Lung (tissue), 12 donors: ENCODE data around the gene SNX9. TPM values are rescaled to one million over a fixed set of nuclear protein-coding genes. Genes with fewer than 3 reads are reported as not detected.
"Not testable (repeated sequence)": the region's sequence is repeated elsewhere in the genome, so short reads cannot be mapped to it uniquely, and the experiment has no call there.

Source experiments
- ATAC-seq: fragments of 200-7000 bp; cut with Tn5 transposase; one replicate; pipeline ENCODE4 v1.9.1; 2020; ENCODE audit warnings: moderate number of reproducible peaks; ENCODE audit not compliant: insufficient read depth, low FRiP score
- DNase-seq, 3 donors: peaks; one replicate each; pipeline ENCODE4 v3.0.0-alpha.2; 2013 to 2017
- H3K27ac ChIP-seq, 2 donors: one replicate each; pipeline ENCODE4 v1.5.1; 2013; ENCODE audit warnings: mild to moderate bottlenecking in 2 of 2, moderate library complexity in 2 of 2, control low read depth in 1 of 2, inconsistent platforms in 1 of 2, low read depth in 1 of 2, low read length in 1 of 2
- H3K27me3 ChIP-seq, 3 donors: one replicate each; pipeline ENCODE4 v1.5.1; 2013; ENCODE audit warnings: low read length in 2 of 3; ENCODE audit not compliant: control insufficient read depth in 3 of 3, insufficient read depth in 3 of 3
- H3K36me3 ChIP-seq, 4 donors: one replicate each; pipeline ENCODE4 v1.5.1; 2013; ENCODE audit warnings: low read length in 4 of 4, mild to moderate bottlenecking in 1 of 4, moderate library complexity in 1 of 4; ENCODE audit not compliant: control insufficient read depth in 4 of 4, insufficient read depth in 4 of 4
- H3K4me1 ChIP-seq, 5 donors: one replicate each; pipeline ENCODE4 v1.5.1; 2013; ENCODE audit warnings: low read length in 5 of 5, mild to moderate bottlenecking in 2 of 5, moderate library complexity in 1 of 5; ENCODE audit not compliant: control insufficient read depth in 5 of 5, insufficient read depth in 5 of 5
- H3K4me3 ChIP-seq: one replicate; pipeline ENCODE4 v1.5.1; 2013; ENCODE audit warnings: mild to moderate bottlenecking, control low read depth, moderate library complexity
- H3K9ac ChIP-seq, 2 donors: one replicate each; pipeline ENCODE4 v1.5.1; 2013; ENCODE audit warnings: low read length in 2 of 2, control low read depth in 1 of 2; ENCODE audit not compliant: insufficient read depth in 1 of 2
- H3K9me3 ChIP-seq, 4 donors: one replicate each; pipeline ENCODE4 v1.5.1; 2013; ENCODE audit warnings: low read length in 3 of 4, mild to moderate bottlenecking in 1 of 4, moderate library complexity in 1 of 4; ENCODE audit not compliant: control insufficient read depth in 4 of 4, insufficient read depth in 3 of 4
- CTCF ChIP-seq: IDR thresholded peaks from 2 replicates; pipeline ENCODE4 v1.5.1; 2012; ENCODE audit warnings: mild to moderate bottlenecking; ENCODE audit errors: control extremely low read depth, extremely low read depth
- WGBS, 2 donors: extraction: QIAGEN DNeasy Blood & Tissue Kit; methylation state at CpG; one replicate each; pipeline ENCODE4 v1.1.7; 2013; 5-methylcytosine and 5-hydroxymethylcytosine counted together
- polyA plus RNA-seq, 2 donors: library from polyadenylated mRNA; stranded (reverse); fragments of 200-250 nt; gene quantifications; one replicate each; pipeline ENCODE4 v1.2.1, GENCODE V29; 2013
- total RNA-seq, 2 donors: library from RNA; depleted of rRNA in 1 of 2; stranded (reverse); fragments of >200 nt in 1 of 2; gene quantifications; one replicate each; pipeline ENCODE4 v1.2.1, GENCODE V29; 2014 to 2021
- donor health status: control.
- donor health status: control.
- donor health status: Bipolar disorder and iron deficiency.
- donor health status: healthy.
- donor health status: DM: yes; HTN: yes; CAD: no.

The SNX9 gene
- total and polyA plus RNA-seq, 4 donors = 13.8 to 35.0 (median 23.8) TPM

- Histone ChIP-seq H3K9ac (no peak overlapping the region), H3K27ac (no peak overlapping the region), H3K36me3 (peaks cover 25 to 55% (median 41%) of the 10 kb centered on the region in 4 donors), H3K4me3 (no peak overlapping the region), H3K4me1 (no peaks in the 10 kb centered on the region), H3K9me3 (no peaks in the 10 kb centered on the region), H3K27me3 (no peaks in the 10 kb centered on the region)
- WGBS, 2 donors = 85 to 89% methylated on average over 3 of the region's 3 CpGs
- DNase-seq (no peak), ATAC-seq (no peak)
- TF ChIP-seq CTCF = no peak
These were observed 114.3 kb downstream of the SNX9 start for GRCh38 chr6:157937318-157937717.

GRCh38 chr6:157937916-157938315, 114.9 kb downstream of the SNX9 start:
- no peak overlapping the region for H3K4me3 ChIP-seq
- TF ChIP-seq CTCF = no peak
- no peak overlapping the region for H3K27ac ChIP-seq
- 94 to 97% methylated on average over 6 of the region's 6 CpGs for WGBS, 2 donors
- no peaks in the 10 kb centered on the region for H3K4me1 ChIP-seq
- no peaks in the 10 kb centered on the region for H3K27me3 ChIP-seq
- H3K36me3 ChIP-seq = peaks cover 27 to 51% (median 42%) of the 10 kb centered on the region in 4 donors
- ATAC-seq (no peak), DNase-seq (no peak)
- no peak overlapping the region for H3K9ac ChIP-seq
- no peaks in the 10 kb centered on the region for H3K9me3 ChIP-seq

- not testable (repeated sequence) for H3K4me3 ChIP-seq, H3K9ac ChIP-seq, ATAC-seq, H3K4me1 ChIP-seq, DNase-seq, H3K27ac ChIP-seq, H3K9me3 ChIP-seq, H3K27me3 ChIP-seq
- 92 to 97% methylated on average over 12 of the region's 12 CpGs for WGBS, 2 donors
- H3K36me3 ChIP-seq = peaks cover 27 to 39% (median 35%) of the 10 kb centered on the region in 4 donors
These were observed 117.5 kb downstream of the SNX9 start for GRCh38 chr6:157940375-157941036.

GRCh38 chr6:157941101-157941863, 118.2 kb downstream of the SNX9 start:
- Histone ChIP-seq H3K4me3 (no peak overlapping the region), H3K4me1 (no peaks in the 10 kb centered on the region), H3K27me3 (no peaks in the 10 kb centered on the region), H3K9ac (no peak overlapping the region), H3K9me3 (no peaks in the 10 kb centered on the region), H3K36me3 (peaks cover 27 to 34% (median 31%) of the 10 kb centered on the region in 4 donors), H3K27ac (no peak overlapping the region)
- ATAC-seq (no peak), DNase-seq (no peak)
- 91 to 93% methylated on average over 13 of the region's 13 CpGs for WGBS, 2 donors
- TF ChIP-seq CTCF = no peak
